IPS-11a (cell line): ENCODE results near the gene NCKAP5.
"Not testable (repeated sequence)": the region's sequence is repeated elsewhere in the genome, so short reads cannot be mapped to it uniquely, and the experiment has no call there.

Experiments used
- H3K4me3 ChIP-seq: one replicate; pipeline ENCODE4 v1.5.1; 2013; ENCODE audit warnings: low read depth, low read length, control low read depth

NCKAP5 gene

DNA sequence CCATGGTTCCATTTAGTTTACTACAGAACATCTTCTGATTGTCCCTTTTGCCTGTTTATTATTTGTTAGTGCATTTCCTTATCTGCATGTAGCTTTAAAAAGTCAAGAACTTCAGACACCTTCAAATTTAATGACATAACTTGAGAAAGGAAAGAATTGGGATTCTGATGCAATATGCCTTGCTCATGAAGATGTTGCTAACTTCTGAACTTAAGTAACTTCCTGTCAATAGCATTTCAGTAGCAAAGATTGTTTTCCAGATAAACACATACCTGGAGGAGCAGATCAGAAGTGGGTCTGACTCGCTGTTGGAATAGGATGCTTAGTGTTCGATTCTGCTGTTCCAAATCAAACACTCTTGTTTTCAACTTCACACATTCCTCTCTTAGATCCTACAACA, 708.0 kb downstream of the NCKAP5 start:
- no peak overlapping the region for H3K4me3 ChIP-seq

DNA sequence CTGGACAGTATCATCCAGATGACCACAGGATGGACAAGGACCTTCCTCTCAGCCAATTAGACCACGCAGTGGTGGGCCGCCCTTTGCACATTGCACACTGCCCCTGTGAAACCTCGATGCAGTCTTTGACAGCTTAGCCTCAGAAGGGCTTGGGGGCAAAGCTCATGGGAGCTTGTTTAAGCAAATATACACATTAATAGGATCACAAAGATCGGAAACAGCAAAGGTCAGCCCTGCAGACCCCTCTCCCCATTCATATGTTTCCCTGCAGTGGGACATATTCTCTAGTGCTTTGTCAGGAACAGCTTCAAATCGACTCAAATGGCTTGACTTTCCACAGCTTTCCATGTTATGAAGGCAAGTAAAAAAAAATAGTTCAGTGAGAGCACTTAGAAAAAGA, 708.7 kb downstream of the NCKAP5 start:
- H3K4me3 ChIP-seq: no peak overlapping the region

DNA sequence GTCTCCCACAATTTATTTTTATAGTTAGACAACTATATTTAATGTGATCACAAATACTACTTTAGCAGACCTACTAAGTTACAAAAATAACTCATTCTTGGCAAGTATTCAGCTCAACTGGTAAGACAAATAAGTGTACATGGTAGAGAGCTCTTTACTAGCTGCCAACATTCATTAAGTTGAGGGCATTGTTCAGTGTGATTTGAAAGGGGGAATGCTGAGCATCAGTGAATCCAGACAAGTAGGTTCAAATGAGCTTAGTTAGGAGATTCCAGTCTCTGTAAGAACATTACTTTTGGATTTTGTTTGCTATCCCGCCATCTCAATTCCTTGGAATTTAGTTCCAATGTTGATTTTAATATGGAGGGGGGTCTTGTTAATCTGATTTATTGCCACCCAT, 710.9 kb downstream of the NCKAP5 start:
- no peak overlapping the region for H3K4me3 ChIP-seq

DNA sequence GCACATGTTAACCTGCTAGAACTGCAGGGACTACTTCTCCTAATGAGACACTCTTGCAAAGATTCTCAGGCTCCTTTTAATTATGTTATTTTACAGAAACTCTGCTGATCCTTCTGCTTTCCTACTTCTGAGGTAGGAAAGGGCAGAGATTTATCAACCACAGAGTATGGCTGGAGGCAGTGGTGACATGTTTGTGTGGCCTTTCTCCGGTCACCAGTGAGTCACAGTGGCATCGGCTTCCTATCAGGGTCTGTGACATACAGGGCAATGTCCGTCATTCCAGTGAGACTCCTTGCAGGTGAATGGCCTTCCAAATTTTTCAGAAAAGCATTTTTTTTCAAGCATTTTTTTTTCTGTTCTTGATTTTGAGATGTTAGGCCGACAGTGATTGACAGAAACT, 717.6 kb downstream of the NCKAP5 start:
- H3K4me3 ChIP-seq: no peak overlapping the region

DNA sequence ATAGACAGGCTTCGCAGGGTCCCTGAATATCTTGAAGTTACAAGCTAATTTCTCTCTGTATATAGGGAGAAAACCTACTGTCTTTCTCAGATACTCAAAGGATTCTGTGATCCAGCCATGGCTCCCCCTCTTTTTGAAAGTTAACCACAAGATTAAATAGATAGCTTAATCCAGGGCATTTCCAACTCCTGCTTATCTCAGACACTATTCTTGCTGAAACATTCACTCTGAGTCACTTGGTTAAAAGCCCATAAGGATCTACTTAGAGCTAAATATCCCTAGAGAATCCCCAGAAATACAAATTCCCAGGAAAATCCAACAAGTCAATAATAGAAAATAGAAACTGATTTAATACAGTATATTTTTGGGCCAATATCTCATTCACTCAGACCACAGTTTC, 719.1 kb downstream of the NCKAP5 start:
- H3K4me3 ChIP-seq: no peak overlapping the region

DNA sequence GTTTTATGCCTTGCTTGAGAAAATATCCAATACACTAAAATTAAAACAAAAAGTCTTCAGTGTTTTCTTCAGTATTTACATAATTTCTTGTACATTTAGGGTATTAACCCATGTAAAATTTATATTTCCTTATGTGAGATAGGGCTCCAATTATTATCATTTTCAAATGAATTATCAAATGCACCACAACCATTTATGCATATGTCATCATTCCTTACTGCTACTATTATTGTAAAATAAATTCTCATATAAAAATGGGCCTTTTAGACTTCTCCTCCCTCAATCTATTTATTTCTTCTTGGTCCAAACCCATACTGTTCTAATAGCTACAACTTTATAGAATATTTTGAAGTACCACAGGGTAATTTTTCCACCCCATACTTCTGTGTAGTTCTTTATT, 722.9 kb downstream of the NCKAP5 start:
- no peak overlapping the region for H3K4me3 ChIP-seq

DNA sequence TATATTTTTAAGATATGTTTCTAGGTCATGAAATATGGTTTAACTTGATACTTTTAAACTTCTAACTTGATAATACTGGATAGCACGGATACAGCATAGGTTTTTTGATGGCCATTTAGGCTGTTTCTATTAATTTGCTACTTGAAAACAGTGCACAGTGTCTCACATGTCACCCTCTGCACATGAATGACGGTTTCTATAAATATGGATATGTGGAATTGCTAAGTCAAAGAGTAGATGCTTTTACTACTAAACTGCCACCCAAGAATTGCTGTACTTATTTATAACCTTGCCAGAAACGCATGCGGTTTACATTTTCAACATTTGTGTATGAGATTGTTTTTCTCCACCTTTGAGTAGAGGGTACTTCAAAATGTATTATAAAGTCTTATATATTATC, 723.7 kb downstream of the NCKAP5 start:
- H3K4me3 ChIP-seq: no peak overlapping the region

DNA sequence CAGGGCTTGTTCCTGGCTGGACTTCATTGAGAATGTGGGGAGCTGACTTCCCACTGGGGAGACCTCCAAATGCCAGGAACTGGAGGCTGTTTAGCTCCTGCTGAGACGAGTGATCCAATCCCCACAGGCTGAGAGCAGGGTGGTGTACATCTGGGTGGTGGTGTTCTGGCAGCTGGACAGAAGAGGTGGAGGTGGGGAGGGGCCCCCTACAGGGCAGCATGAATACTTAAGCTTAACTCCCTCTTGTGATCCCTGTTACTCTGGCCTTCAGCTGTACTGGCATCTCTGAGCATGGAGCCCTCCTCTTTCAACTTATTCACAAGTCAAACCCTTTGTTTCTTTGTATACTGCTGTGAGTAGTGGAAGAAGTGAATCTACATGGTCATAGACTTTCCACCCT, 730.5 kb downstream of the NCKAP5 start:
- H3K4me3 ChIP-seq: no peak overlapping the region

DNA sequence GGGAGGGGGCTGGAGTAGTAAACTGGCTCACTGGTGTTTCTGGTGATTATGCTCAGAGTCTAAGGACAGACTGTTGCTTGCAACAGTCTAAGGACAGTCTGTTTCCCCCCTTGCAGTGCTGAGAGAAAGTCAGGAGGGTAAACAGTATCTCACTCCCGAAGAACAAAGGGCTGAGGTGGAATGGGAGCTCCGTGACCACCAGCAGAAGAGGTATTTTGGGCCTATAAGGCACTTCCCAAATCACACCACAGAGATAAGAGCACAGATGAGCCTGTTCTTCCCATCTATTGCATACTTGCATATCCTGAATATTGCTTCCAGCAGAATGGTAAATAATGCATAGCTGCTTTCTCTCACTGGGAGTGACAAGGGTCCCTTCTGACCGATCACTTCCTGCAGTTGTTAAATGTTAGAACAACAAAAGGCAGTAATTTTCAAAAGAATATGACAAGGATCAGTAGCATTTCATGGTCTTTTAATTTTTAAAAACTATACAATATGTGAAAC, 737.9 kb downstream of the NCKAP5 start:
- H3K4me3 ChIP-seq: no peak overlapping the region

DNA sequence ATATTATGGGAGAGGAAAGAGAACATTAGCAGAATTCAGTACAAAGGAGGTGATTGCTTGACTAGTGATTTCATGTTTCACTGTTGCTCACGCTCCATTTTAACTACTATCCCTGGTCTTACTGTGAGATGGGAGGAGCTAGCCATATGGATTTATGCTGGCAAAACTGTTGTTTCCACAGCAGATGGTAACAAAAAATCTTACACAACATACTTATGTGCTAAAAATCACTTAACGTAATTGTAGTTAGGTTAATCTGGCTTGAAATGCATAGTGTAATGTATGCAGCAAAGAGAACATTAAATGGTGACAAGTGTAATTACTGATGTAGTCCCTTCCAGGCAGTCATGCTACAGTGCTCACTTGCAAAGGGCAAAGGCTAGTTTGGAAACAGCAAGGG, 742.7 kb downstream of the NCKAP5 start:
- no peak overlapping the region for H3K4me3 ChIP-seq

DNA sequence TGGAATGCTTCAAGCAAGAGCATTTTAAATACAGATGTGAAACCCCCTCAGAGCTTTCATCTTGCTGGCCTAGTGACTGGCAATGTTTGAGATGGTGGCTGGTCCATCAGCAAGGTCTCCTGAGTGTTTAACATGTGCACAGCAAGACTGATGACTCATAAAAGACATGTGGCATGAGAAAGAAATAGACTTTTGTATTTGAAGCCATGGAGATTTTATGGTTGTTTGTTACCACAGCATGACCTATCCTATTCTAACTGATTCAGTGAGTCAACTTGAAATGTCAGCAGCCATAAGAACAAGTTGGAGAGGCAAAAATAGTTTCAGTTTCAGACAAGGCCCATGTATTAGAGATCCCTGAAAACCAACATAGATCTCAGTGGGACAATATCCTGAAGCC, 743.5 kb downstream of the NCKAP5 start:
- no peak overlapping the region for H3K4me3 ChIP-seq

DNA sequence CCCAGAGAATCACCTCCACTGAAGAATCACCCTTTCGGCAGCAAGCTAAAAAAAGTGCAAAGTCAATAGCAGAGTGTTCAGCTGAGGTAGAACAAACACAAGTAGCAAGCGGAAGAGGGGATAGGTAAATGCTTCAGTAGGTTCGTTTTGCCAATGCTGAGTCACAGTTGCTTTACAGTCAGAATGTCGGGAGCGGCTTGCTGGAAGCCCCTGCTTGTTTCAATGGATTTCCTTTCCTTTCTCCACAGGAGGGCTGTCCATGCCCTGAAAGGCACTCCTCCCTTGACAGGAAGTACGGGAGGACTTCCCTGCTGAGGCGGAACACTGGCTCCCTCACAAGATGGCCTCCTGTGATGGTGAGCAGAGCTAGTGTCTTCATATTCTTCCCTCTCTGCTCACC, 752.0 kb downstream of the NCKAP5 start:
- no peak overlapping the region for H3K4me3 ChIP-seq

DNA sequence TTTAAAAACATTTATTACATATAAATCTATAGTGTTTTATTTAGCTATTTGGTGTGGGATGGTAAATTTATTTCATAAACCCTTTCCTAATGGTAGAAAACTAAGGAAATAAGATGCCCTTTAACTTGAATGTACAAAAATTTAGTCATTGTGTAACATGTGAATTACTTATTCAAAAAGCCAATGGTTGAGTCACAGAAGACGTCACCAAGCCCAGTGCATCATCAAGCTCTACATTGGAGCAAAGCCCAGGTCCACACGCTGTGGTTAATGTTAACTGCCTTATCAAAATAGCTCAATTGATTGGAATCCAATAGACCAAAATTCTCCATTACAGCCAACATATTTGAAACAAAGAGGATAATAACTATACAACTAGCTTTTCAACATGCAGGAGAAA, 752.7 kb downstream of the NCKAP5 start:
- H3K4me3 ChIP-seq: no peak overlapping the region

DNA sequence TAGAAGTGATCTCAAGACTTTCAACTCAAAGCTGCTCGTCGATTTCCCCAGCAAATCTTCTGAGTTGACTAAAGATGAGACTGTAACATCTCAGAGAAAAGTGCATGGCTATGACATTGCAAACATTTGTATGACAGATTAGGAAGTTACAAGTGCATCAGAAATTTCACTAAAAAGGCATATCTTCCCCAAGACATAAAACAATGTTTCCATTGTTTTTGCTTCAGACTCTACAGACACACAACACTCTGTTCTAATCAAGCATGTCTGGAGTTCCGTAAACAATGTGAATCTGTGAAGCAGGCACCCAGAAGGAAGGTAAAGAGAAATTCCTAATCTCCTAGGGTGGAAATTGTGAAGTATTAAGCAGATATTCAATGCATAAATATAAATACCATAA, 753.6 kb downstream of the NCKAP5 start:
- H3K4me3 ChIP-seq: no peak overlapping the region

DNA sequence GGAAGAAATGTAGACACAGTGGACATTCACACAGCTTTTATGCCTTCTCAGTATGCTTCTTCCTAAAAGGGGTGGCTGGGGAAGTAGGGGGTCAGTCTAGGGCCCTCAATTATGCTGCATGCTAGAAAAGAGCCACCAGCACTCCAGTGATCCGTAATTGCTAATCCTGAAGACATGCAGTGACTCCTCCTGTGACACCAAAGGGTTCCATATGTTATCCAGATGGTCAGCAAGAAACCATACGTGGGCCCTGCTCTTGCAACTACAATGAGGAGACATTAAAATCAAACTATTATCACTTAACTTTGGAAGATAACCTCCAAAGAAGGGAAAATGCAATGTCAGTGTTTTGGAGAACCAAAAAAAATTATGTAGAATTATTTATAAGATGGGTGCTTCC, 754.8 kb downstream of the NCKAP5 start:
- H3K4me3 ChIP-seq: no peak overlapping the region

DNA sequence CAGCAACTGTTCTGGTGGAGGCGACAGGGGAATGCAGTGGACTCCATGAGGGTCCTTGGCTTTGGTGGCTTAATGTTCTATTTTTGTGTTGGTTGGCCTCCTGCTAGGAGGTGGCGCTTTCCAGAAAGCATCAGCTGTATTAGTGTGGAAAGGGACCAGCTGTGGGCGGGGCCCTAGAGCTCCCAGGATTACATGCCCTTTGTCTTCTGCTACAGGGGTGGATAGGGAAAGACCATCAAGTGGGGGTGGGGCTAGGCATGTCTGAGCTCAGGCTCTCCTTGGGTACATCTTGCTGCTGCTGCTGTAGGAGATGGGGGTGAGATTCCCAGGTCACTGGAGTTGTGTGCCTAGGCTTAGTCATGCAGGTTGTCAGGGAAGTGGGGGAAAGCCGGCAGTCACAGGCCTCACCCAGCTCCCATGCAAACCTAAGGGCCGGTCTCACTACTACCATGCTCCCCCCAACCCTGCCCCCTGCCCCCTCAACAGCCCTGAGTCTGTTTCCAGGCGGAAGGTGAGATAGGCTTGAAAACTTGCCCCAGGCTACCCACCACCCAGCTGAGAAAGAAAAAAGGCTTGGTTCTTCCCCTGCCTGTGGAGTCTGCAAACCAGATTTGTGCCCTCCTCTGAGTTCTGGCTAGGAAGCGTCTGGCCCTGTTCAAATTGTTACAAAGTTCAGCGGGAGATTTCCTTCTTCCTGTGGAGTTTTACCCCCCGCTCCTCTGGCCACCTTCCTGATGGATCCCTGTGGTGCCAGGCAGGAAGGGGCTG, 756.9 kb downstream of the NCKAP5 start:
- H3K4me3 ChIP-seq: no peak overlapping the region

DNA sequence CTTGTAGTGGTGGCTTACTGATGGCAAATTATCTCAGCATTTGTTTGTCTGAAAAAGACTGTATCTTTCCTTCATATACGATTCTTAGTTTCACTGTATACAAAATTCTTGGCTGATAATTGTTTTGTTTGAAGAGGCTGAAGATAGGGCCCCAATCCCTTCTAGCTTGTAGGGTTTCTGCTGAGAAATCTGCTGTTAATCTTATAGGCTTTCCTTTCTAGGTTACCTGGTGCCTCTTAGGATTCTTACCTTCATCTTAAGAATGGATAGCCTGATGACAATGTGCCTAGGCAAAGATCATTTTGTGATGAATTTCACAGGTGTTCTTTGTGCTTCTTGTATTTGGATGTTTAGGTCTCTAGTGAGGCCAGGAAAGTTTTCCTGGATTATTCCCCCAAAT, 758.3 kb downstream of the NCKAP5 start:
- H3K4me3 ChIP-seq: not testable (repeated sequence)

DNA sequence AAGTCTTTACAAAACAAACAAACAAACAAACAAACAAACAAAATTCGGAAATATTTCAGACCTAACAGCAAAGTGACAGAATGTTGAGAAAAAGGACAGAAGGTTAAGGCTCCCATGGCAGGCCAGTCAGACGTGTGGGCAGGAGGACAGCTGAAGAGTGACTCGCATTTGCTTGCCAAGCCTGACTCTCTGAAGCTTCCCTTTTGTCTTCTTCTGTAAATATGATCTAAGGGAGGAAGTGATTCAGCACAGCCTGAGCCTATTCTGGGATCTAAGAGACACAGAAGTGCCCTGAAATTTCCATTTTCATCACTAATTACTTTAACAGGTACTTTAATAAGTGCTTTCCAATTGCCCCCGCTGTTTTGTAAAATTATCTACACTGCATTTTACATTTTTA, 764.2 kb downstream of the NCKAP5 start:
- no peak overlapping the region for H3K4me3 ChIP-seq

DNA sequence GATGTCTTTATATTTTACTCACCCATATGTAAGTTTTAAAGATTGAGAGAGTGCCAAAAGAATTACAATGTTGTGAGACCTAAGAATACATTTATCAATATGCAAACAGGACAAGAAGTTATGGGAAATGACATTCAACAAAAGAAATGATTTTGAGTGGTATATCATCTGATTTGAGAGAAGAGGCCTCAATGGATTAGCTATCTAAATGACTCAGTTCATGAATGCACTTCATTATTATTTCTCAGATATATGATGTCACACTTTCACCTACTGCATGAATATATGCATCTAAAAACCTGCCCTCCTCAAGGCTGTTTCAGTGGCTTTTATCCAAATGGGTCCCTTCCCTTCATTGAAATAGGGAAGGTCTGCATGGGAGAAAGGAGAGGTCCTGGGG, 769.9 kb downstream of the NCKAP5 start:
- no peak overlapping the region for H3K4me3 ChIP-seq

DNA sequence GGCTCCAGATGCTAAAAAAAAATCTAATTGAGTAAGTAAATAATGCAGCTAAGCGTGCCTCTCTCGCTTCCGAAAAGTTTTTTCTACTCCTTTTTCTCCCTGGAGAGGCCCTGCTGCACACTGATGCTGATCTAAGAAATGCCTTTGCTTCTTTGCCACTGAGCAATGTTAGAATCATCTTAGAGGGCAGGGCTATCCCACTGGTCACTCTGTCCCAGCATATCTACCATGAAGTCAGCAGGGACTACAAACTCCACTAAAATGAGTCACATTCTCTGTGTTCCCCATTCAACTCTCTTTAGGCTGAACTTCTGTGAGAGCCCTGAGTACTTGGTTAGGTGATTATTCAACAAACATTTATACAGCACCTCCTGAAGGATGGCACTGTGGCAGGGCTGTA, 770.7 kb downstream of the NCKAP5 start:
- no peak overlapping the region for H3K4me3 ChIP-seq

DNA sequence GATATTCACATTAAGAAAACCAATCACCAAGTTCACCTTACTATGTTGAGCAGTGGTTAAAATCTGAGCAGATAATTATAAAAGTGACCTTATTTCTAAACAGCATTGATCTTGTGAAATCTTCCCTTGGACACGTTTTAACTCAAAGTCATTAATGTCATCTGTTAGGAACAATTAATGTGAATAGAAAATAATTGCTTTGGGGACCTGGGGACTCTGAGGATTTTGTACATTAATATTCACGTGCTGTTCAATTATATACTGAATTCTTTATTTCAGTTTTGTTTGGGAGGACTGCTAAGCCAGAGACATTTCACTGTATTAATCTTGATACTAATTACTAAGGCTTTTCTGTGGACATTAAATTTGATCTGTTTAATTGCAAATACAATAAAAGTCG, 771.2 kb downstream of the NCKAP5 start:
- no peak overlapping the region for H3K4me3 ChIP-seq

DNA sequence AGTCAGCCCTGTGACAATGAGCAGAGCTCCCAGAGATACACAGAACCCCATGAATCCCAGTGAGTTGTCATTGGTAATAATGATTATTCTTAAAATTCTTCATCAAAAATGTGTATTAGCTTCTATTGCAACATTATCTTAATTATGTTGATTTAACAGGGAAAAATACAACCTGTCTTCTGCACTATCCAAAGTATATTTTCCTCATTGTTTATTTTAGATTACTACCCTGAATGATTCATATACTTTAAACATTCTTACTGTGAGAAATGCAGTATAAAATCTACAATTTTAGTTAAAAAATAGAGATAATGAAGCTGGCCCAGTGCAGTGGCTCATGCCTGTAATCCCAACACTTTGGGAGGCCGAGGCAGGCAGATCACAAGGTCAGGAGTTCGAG, 773.0 kb downstream of the NCKAP5 start:
- H3K4me3 ChIP-seq: no peak overlapping the region

DNA sequence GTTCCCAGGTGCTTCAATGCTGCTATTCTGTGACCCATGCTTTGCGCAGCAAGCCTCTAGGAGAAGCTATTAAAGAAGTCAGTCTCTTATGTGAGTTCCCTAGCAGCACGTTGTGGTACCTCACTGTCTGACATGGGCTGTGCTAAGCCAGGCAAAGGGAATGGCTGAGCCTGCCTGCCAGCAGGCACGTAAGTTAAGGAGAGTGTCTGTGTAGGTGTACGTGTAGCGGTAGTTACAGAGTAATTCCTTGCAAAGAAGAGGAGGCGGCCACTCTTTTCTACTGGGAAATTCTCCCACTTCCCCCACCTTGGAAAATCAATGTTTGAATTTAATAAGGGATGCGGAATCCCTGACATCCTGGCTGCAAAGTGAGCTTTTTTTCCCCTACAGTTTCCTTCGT, 774.7 kb downstream of the NCKAP5 start:
- H3K4me3 ChIP-seq: no peak overlapping the region
